ENCODE results near the gene TM4SF1. TPM values are rescaled to one million over a fixed set of nuclear protein-coding genes. Genes with fewer than 3 reads are reported as not detected.

The TM4SF1 gene
- total RNA-seq, 1 experiment from 2014 or later = 535 TPM

GRCh38 chr3:149417727-149418126 lies 40.3 kb upstream of the TM4SF1 start:
- Histone ChIP-seq H3K36me3 (ENCODE audit: low read depth, low read length) (no peaks in the 10 kb centered on the region), H3K9ac (ENCODE audit: low read length) (no peak overlapping the region), H3K9me3 (ENCODE audit: low read length) (no peaks in the 10 kb centered on the region), H2AFZ (ENCODE audit: low read length) (no peak overlapping the region), H3K4me2 (ENCODE audit: low read length) (no peak overlapping the region), H3K9me2 (replicated peaks; ENCODE audit: low read length) (no peaks in the 10 kb centered on the region), H3K4me1 (ENCODE audit: insufficient read depth, low read length) (peaks cover 15% of the 10 kb centered on the region), H3K4me3 (ENCODE audit: low read length) (no peak overlapping the region), H3F3A (ENCODE audit: low read length, unreplicated experiment) (no peaks in the 10 kb centered on the region), H3K27ac (ENCODE audit: low read length) (no peak overlapping the region), H4K20me1 (ENCODE audit: low read length) (no peaks in the 10 kb centered on the region), H3K79me2 (ENCODE audit: low read length) (no peaks in the 10 kb centered on the region), H3K27me3 (ENCODE audit: low read length) (no peaks in the 10 kb centered on the region)
- ChIA-PET POLR2A (ENCODE audit: unreplicated experiment) (no interaction called here), CTCF (no interaction called here)
- no TSS peak for BruUV-seq (replicated peaks)
- intact Hi-C loops (cut with micrococcal nuclease) = no loop called here
- ATAC-seq (no peak), DNase-seq (no peak)
- TF ChIP-seq EZH2 (IDR thresholded peaks at IDR 0.05; ENCODE audit: low read length, unreplicated experiment) = no peak
- TF ChIP-seq EZH2phosphoT487 (IDR thresholded peaks at IDR 0.05; ENCODE audit: borderline replicate concordance, low read length) = no peak
- TF ChIP-seq CTCF (conservative IDR thresholded peaks at IDR 0.05; ENCODE audit: low read depth, low read length) = no peak

GRCh38 chr3:149417174-149417573 lies 39.7 kb upstream of the TM4SF1 start:
- H3K79me2 ChIP-seq (ENCODE audit: low read length) = no peaks in the 10 kb centered on the region
- ChIA-PET POLR2A (ENCODE audit: unreplicated experiment) (no interaction called here), CTCF (no interaction called here)

GRCh38 chr3:149415484-149415883 lies 38.0 kb upstream of the TM4SF1 start:
- no peaks in the 10 kb centered on the region for H3K9me3 ChIP-seq (ENCODE audit: low read length)
- no peak overlapping the region for H3K4me2 ChIP-seq (ENCODE audit: low read length)
- ChIA-PET CTCF (no interaction called here), POLR2A (ENCODE audit: unreplicated experiment) (no interaction called here)
- no peak overlapping the region for H3K27ac ChIP-seq (ENCODE audit: low read length)
- TF ChIP-seq EZH2phosphoT487 (IDR thresholded peaks at IDR 0.05; ENCODE audit: borderline replicate concordance, low read length) (no peak), CTCF (conservative IDR thresholded peaks at IDR 0.05; ENCODE audit: low read depth, low read length) (no peak), EZH2 (IDR thresholded peaks at IDR 0.05; ENCODE audit: low read length, unreplicated experiment) (no peak)
- H3K27me3 ChIP-seq (ENCODE audit: low read length) = no peaks in the 10 kb centered on the region
- intact Hi-C loops (cut with micrococcal nuclease) = no loop called here
- H4K20me1 ChIP-seq (ENCODE audit: low read length) = no peaks in the 10 kb centered on the region
- H3K79me2 ChIP-seq (ENCODE audit: low read length) = no peaks in the 10 kb centered on the region
- H3K9ac ChIP-seq (ENCODE audit: low read length) = no peak overlapping the region
- no peak overlapping the region for H3K4me3 ChIP-seq (ENCODE audit: low read length)
- ATAC-seq (no peak), DNase-seq (no peak)
- H3K36me3 ChIP-seq (ENCODE audit: low read depth, low read length) = no peaks in the 10 kb centered on the region
- H3F3A ChIP-seq (ENCODE audit: low read length, unreplicated experiment) = no peaks in the 10 kb centered on the region
- H3K4me1 ChIP-seq (ENCODE audit: insufficient read depth, low read length) = peaks cover 15% of the 10 kb centered on the region
- BruUV-seq (replicated peaks) = no TSS peak
- H3K9me2 ChIP-seq (replicated peaks; ENCODE audit: low read length) = no peaks in the 10 kb centered on the region
- no peak overlapping the region for H2AFZ ChIP-seq (ENCODE audit: low read length)

More at GRCh38 chr3:149417174-149417573, 39.7 kb upstream of the TM4SF1 start:
- no peak overlapping the region for H3K9ac ChIP-seq (ENCODE audit: low read length)
- H3K4me3 ChIP-seq (ENCODE audit: low read length) = no peak overlapping the region
- no peak for TF ChIP-seq CTCF (conservative IDR thresholded peaks at IDR 0.05; ENCODE audit: low read depth, low read length)
- TF ChIP-seq EZH2phosphoT487 (IDR thresholded peaks at IDR 0.05; ENCODE audit: borderline replicate concordance, low read length) = no peak
- TF ChIP-seq EZH2 (IDR thresholded peaks at IDR 0.05; ENCODE audit: low read length, unreplicated experiment) = no peak
- no peak overlapping the region for H2AFZ ChIP-seq (ENCODE audit: low read length)
- H3K9me3 ChIP-seq (ENCODE audit: low read length) = no peaks in the 10 kb centered on the region
- H3K27me3 ChIP-seq (ENCODE audit: low read length) = no peaks in the 10 kb centered on the region
- intact Hi-C loops (cut with micrococcal nuclease) = no loop called here
- no TSS peak for BruUV-seq (replicated peaks)
- ATAC-seq (no peak), DNase-seq (no peak)
- H3K27ac ChIP-seq (ENCODE audit: low read length) = no peak overlapping the region
- no peak overlapping the region for H3K4me2 ChIP-seq (ENCODE audit: low read length)
- no peaks in the 10 kb centered on the region for H3K9me2 ChIP-seq (replicated peaks; ENCODE audit: low read length)
- H3K4me1 ChIP-seq (ENCODE audit: insufficient read depth, low read length) = peaks cover 15% of the 10 kb centered on the region
- H3F3A ChIP-seq (ENCODE audit: low read length, unreplicated experiment) = no peaks in the 10 kb centered on the region
- H3K36me3 ChIP-seq (ENCODE audit: low read depth, low read length) = no peaks in the 10 kb centered on the region
- no peaks in the 10 kb centered on the region for H4K20me1 ChIP-seq (ENCODE audit: low read length)

Data from PC-3 (cell line).